Measurements from ENCODE around the gene SCAMP4. TPM values are rescaled to one million over a fixed set of nuclear protein-coding genes. Genes with fewer than 3 reads are reported as not detected.

The SCAMP4 gene
- total and polyA plus RNA-seq, 9 of the 15 experiments (the other 6 are each of a cell fraction or from before 2014, with no cell fraction given): 0.81 to 45.9 (median 12.8) TPM

GRCh38 chr19:1856698-1857603, 48.2 kb upstream of the SCAMP4 start (continued):
- TF ChIP-seq THAP7 (CRISPR knock-in tag; IDR thresholded peaks at IDR 0.05) (peak; percentile 59; the same call in 1 of the 2 replicates), MYNN (IDR thresholded peaks at IDR 0.05) (peak; percentile 29; the same call in 1 of the 2 replicates), MYNN (CRISPR knock-in tag; IDR thresholded peaks at IDR 0.05) (no peak), SUPT5H (IDR thresholded peaks at IDR 0.05) (peak; percentile 35), ELF1 (tag; IDR thresholded peaks at IDR 0.05) (peak; percentile 77; the same call in 1 of the 2 replicates), KLF1 (tag; IDR thresholded peaks at IDR 0.05) (peak; percentile 56; the same call in 1 of the 2 replicates), PML (IDR thresholded peaks at IDR 0.05; ENCODE audit: low read length) (no peak), SMAD2 (IDR thresholded peaks at IDR 0.05; ENCODE audit: low read depth, low read length) (no peak), SMARCA4 (IDR thresholded peaks at IDR 0.05) (no peak), NFIC (IDR thresholded peaks at IDR 0.05) (peak; percentile 24), ARHGAP35 (IDR thresholded peaks at IDR 0.05; ENCODE audit: partially characterized antibody) (no peak), NFE2 (IDR thresholded peaks at IDR 0.05; ENCODE audit: low read depth) (peak; percentile 12; the same call in 1 of the 2 replicates), MBD2 (IDR thresholded peaks at IDR 0.05; ENCODE audit: borderline replicate concordance, low read depth) (peak; percentile 43; the same call in 1 of the 2 replicates), GTF2A2 (tag; IDR thresholded peaks at IDR 0.05) (no peak), GMEB1 (CRISPR knock-in tag; IDR thresholded peaks at IDR 0.05) (no peak), NR2C2 (CRISPR knock-in tag; IDR thresholded peaks at IDR 0.05) (peak; percentile 69; the same call in 1 of the 2 replicates), NR2C2 (tag; IDR thresholded peaks at IDR 0.05) (peak; percentile 91), ZNF507 (tag; conservative IDR thresholded peaks at IDR 0.05) (no peak), NCOR1 (IDR thresholded peaks at IDR 0.05) (peak; percentile 45; the same call in 1 of the 2 replicates)
- TF ChIP-seq, protein P1, sequence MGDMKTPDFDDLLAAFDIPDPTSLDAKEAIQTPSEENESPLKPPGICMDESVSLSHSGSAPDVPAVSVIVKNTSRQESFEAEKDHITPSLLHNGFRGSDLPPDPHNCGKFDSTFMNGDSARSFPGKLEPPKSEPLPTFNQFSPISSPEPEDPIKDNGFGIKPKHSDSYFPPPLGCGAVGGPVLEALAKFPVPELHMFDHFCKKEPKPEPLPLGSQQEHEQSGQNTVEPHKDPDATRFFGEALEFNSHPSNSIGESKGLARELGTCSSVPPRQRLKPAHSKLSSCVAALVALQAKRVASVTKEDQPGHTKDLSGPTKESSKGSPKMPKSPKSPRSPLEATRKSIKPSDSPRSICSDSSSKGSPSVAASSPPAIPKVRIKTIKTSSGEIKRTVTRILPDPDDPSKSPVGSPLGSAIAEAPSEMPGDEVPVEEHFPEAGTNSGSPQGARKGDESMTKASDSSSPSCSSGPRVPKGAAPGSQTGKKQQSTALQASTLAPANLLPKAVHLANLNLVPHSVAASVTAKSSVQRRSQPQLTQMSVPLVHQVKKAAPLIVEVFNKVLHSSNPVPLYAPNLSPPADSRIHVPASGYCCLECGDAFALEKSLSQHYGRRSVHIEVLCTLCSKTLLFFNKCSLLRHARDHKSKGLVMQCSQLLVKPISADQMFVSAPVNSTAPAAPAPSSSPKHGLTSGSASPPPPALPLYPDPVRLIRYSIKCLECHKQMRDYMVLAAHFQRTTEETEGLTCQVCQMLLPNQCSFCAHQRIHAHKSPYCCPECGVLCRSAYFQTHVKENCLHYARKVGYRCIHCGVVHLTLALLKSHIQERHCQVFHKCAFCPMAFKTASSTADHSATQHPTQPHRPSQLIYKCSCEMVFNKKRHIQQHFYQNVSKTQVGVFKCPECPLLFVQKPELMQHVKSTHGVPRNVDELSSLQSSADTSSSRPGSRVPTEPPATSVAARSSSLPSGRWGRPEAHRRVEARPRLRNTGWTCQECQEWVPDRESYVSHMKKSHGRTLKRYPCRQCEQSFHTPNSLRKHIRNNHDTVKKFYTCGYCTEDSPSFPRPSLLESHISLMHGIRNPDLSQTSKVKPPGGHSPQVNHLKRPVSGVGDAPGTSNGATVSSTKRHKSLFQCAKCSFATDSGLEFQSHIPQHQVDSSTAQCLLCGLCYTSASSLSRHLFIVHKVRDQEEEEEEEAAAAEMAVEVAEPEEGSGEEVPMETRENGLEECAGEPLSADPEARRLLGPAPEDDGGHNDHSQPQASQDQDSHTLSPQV (IDR thresholded peaks at IDR 0.05): 0 out of 2 replicates have a peak, but pooled peaks have one; percentile 29
- TF ChIP-seq, protein P2, sequence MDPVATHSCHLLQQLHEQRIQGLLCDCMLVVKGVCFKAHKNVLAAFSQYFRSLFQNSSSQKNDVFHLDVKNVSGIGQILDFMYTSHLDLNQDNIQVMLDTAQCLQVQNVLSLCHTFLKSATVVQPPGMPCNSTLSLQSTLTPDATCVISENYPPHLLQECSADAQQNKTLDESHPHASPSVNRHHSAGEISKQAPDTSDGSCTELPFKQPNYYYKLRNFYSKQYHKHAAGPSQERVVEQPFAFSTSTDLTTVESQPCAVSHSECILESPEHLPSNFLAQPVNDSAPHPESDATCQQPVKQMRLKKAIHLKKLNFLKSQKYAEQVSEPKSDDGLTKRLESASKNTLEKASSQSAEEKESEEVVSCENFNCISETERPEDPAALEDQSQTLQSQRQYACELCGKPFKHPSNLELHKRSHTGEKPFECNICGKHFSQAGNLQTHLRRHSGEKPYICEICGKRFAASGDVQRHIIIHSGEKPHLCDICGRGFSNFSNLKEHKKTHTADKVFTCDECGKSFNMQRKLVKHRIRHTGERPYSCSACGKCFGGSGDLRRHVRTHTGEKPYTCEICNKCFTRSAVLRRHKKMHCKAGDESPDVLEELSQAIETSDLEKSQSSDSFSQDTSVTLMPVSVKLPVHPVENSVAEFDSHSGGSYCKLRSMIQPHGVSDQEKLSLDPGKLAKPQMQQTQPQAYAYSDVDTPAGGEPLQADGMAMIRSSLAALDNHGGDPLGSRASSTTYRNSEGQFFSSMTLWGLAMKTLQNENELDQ (CRISPR knock-in tag; IDR thresholded peaks at IDR 0.05; ENCODE audit: borderline replicate concordance): no peak

Data from K562 (cell line).